ENCODE data around the gene RBPJ.
"Not testable (repeated sequence)": the region's sequence is repeated elsewhere in the genome, so short reads cannot be mapped to it uniquely, and the experiment has no call there.

RBPJ gene

GRCh38 chr4:26386386-26386785, 65.6 kb downstream of the RBPJ start:
- Histone ChIP-seq H3K4me3 (ENCODE audit: low read depth, low read length) (no peak overlapping the region), H3K9me3 (ENCODE audit: control insufficient read depth, insufficient read depth, low read length) (no peaks in the 10 kb centered on the region), H3K36me3 (ENCODE audit: control insufficient read depth, insufficient read depth, low read length) (no peaks in the 10 kb centered on the region), H3K4me1 (ENCODE audit: control insufficient read depth, insufficient read depth, low read length) (peaks cover 4% of the 10 kb centered on the region), H3K27me3 (ENCODE audit: control insufficient read depth, insufficient read depth, low read length) (no peaks in the 10 kb centered on the region), H3K9ac (ENCODE audit: low read depth, low read length) (no peak overlapping the region)

- Histone ChIP-seq H3K9ac (ENCODE audit: low read depth, low read length) (no peak overlapping the region), H3K27me3 (ENCODE audit: control insufficient read depth, insufficient read depth, low read length) (no peaks in the 10 kb centered on the region), H3K9me3 (ENCODE audit: control insufficient read depth, insufficient read depth, low read length) (no peaks in the 10 kb centered on the region), H3K4me1 (ENCODE audit: control insufficient read depth, insufficient read depth, low read length) (peaks cover 4% of the 10 kb centered on the region), H3K36me3 (ENCODE audit: control insufficient read depth, insufficient read depth, low read length) (no peaks in the 10 kb centered on the region), H3K4me3 (ENCODE audit: low read depth, low read length) (no peak overlapping the region)
These were observed 67.9 kb downstream of the RBPJ start for GRCh38 chr4:26388671-26389070.

- no peaks in the 10 kb centered on the region for H3K27me3 ChIP-seq (ENCODE audit: control insufficient read depth, insufficient read depth, low read length)
- no peaks in the 10 kb centered on the region for H3K4me1 ChIP-seq (ENCODE audit: control insufficient read depth, insufficient read depth, low read length)
- no peaks in the 10 kb centered on the region for H3K9me3 ChIP-seq (ENCODE audit: control insufficient read depth, insufficient read depth, low read length)
- no peak overlapping the region for H3K9ac ChIP-seq (ENCODE audit: low read depth, low read length)
- no peaks in the 10 kb centered on the region for H3K36me3 ChIP-seq (ENCODE audit: control insufficient read depth, insufficient read depth, low read length)
- H3K4me3 ChIP-seq (ENCODE audit: low read depth, low read length) = no peak overlapping the region
These were observed 76.3 kb downstream of the RBPJ start for GRCh38 chr4:26397086-26397485.

GRCh38 chr4:26400132-26400531, 79.3 kb downstream of the RBPJ start:
- no peaks in the 10 kb centered on the region for H3K4me1 ChIP-seq (ENCODE audit: control insufficient read depth, insufficient read depth, low read length)
- H3K36me3 ChIP-seq (ENCODE audit: control insufficient read depth, insufficient read depth, low read length) = peaks cover 6% of the 10 kb centered on the region
- H3K27me3 ChIP-seq (ENCODE audit: control insufficient read depth, insufficient read depth, low read length) = no peaks in the 10 kb centered on the region

GRCh38 chr4:26402017-26402416, 81.2 kb downstream of the RBPJ start:
- Histone ChIP-seq H3K9me3 (ENCODE audit: control insufficient read depth, insufficient read depth, low read length) (peaks cover 11% of the 10 kb centered on the region), H3K36me3 (ENCODE audit: control insufficient read depth, insufficient read depth, low read length) (peaks cover 12% of the 10 kb centered on the region)
- not testable (repeated sequence) for H3K27me3 ChIP-seq (ENCODE audit: control insufficient read depth, insufficient read depth, low read length); H3K9ac ChIP-seq (ENCODE audit: low read depth, low read length); H3K4me3 ChIP-seq (ENCODE audit: low read depth, low read length); H3K4me1 ChIP-seq (ENCODE audit: control insufficient read depth, insufficient read depth, low read length)

More at GRCh38 chr4:26400132-26400531, 79.3 kb downstream of the RBPJ start:
- Histone ChIP-seq H3K4me3 (ENCODE audit: low read depth, low read length) (no peak overlapping the region), H3K9ac (ENCODE audit: low read depth, low read length) (no peak overlapping the region), H3K9me3 (ENCODE audit: control insufficient read depth, insufficient read depth, low read length) (no peaks in the 10 kb centered on the region)

- no peaks in the 10 kb centered on the region for H3K27me3 ChIP-seq (ENCODE audit: control insufficient read depth, insufficient read depth, low read length)
- H3K36me3 ChIP-seq (ENCODE audit: control insufficient read depth, insufficient read depth, low read length) = peaks cover 12% of the 10 kb centered on the region
- H3K4me1 ChIP-seq (ENCODE audit: control insufficient read depth, insufficient read depth, low read length) = no peaks in the 10 kb centered on the region
- H3K9ac ChIP-seq (ENCODE audit: low read depth, low read length) = no peak overlapping the region
- peaks cover 11% of the 10 kb centered on the region for H3K9me3 ChIP-seq (ENCODE audit: control insufficient read depth, insufficient read depth, low read length)
- no peak overlapping the region for H3K4me3 ChIP-seq (ENCODE audit: low read depth, low read length)
These were observed 81.6 kb downstream of the RBPJ start for GRCh38 chr4:26402458-26402857.

- Histone ChIP-seq H3K9ac (ENCODE audit: low read depth, low read length) (no peak overlapping the region), H3K36me3 (ENCODE audit: control insufficient read depth, insufficient read depth, low read length) (peaks cover 12% of the 10 kb centered on the region), H3K4me3 (ENCODE audit: low read depth, low read length) (no peak overlapping the region), H3K4me1 (ENCODE audit: control insufficient read depth, insufficient read depth, low read length) (no peaks in the 10 kb centered on the region), H3K27me3 (ENCODE audit: control insufficient read depth, insufficient read depth, low read length) (no peaks in the 10 kb centered on the region), H3K9me3 (ENCODE audit: control insufficient read depth, insufficient read depth, low read length) (peaks cover 11% of the 10 kb centered on the region)
These were observed 84.0 kb downstream of the RBPJ start for GRCh38 chr4:26404743-26405206.

- no peaks in the 10 kb centered on the region for H3K27me3 ChIP-seq (ENCODE audit: control insufficient read depth, insufficient read depth, low read length)
- peaks cover 3% of the 10 kb centered on the region for H3K4me1 ChIP-seq (ENCODE audit: control insufficient read depth, insufficient read depth, low read length)
- H3K4me3 ChIP-seq (ENCODE audit: low read depth, low read length) = no peak overlapping the region
- no peak overlapping the region for H3K9ac ChIP-seq (ENCODE audit: low read depth, low read length)
- peaks cover 12% of the 10 kb centered on the region for H3K36me3 ChIP-seq (ENCODE audit: control insufficient read depth, insufficient read depth, low read length)
- H3K9me3 ChIP-seq (ENCODE audit: control insufficient read depth, insufficient read depth, low read length) = peaks cover 11% of the 10 kb centered on the region
These were observed 85.6 kb downstream of the RBPJ start for GRCh38 chr4:26406346-26406975.

GRCh38 chr4:26407476-26407875, 86.7 kb downstream of the RBPJ start:
- no peak overlapping the region for H3K9ac ChIP-seq (ENCODE audit: low read depth, low read length)
- H3K9me3 ChIP-seq (ENCODE audit: control insufficient read depth, insufficient read depth, low read length) = peaks cover 11% of the 10 kb centered on the region
- peaks cover 12% of the 10 kb centered on the region for H3K36me3 ChIP-seq (ENCODE audit: control insufficient read depth, insufficient read depth, low read length)
- H3K27me3 ChIP-seq (ENCODE audit: control insufficient read depth, insufficient read depth, low read length) = no peaks in the 10 kb centered on the region
- peaks cover 3% of the 10 kb centered on the region for H3K4me1 ChIP-seq (ENCODE audit: control insufficient read depth, insufficient read depth, low read length)
- no peak overlapping the region for H3K4me3 ChIP-seq (ENCODE audit: low read depth, low read length)

GRCh38 chr4:26410385-26411293, 89.8 kb downstream of the RBPJ start:
- Histone ChIP-seq H3K4me1 (ENCODE audit: control insufficient read depth, insufficient read depth, low read length) (peaks cover 3% of the 10 kb centered on the region), H3K36me3 (ENCODE audit: control insufficient read depth, insufficient read depth, low read length) (peaks cover 6% of the 10 kb centered on the region), H3K27me3 (ENCODE audit: control insufficient read depth, insufficient read depth, low read length) (no peaks in the 10 kb centered on the region), H3K9ac (ENCODE audit: low read depth, low read length) (no peak overlapping the region), H3K4me3 (ENCODE audit: low read depth, low read length) (no peak overlapping the region), H3K9me3 (ENCODE audit: control insufficient read depth, insufficient read depth, low read length) (peaks cover 8% of the 10 kb centered on the region)

GRCh38 chr4:26412381-26413372, 91.9 kb downstream of the RBPJ start:
- H3K36me3 ChIP-seq (ENCODE audit: control insufficient read depth, insufficient read depth, low read length) = no peaks in the 10 kb centered on the region
- no peak overlapping the region for H3K9ac ChIP-seq (ENCODE audit: low read depth, low read length)
- no peak overlapping the region for H3K4me3 ChIP-seq (ENCODE audit: low read depth, low read length)
- H3K4me1 ChIP-seq (ENCODE audit: control insufficient read depth, insufficient read depth, low read length) = peaks cover 3% of the 10 kb centered on the region
- no peaks in the 10 kb centered on the region for H3K9me3 ChIP-seq (ENCODE audit: control insufficient read depth, insufficient read depth, low read length)
- H3K27me3 ChIP-seq (ENCODE audit: control insufficient read depth, insufficient read depth, low read length) = no peaks in the 10 kb centered on the region
